Measurements from ENCODE around the gene RPSA.
A peak's percentile ranks its signal among the peaks of the same experiment; 100 is the strongest.
"Not testable (repeated sequence)": the region's sequence is repeated elsewhere in the genome, so short reads cannot be mapped to it uniquely, and the experiment has no call there.

Gene RPSA

DNA sequence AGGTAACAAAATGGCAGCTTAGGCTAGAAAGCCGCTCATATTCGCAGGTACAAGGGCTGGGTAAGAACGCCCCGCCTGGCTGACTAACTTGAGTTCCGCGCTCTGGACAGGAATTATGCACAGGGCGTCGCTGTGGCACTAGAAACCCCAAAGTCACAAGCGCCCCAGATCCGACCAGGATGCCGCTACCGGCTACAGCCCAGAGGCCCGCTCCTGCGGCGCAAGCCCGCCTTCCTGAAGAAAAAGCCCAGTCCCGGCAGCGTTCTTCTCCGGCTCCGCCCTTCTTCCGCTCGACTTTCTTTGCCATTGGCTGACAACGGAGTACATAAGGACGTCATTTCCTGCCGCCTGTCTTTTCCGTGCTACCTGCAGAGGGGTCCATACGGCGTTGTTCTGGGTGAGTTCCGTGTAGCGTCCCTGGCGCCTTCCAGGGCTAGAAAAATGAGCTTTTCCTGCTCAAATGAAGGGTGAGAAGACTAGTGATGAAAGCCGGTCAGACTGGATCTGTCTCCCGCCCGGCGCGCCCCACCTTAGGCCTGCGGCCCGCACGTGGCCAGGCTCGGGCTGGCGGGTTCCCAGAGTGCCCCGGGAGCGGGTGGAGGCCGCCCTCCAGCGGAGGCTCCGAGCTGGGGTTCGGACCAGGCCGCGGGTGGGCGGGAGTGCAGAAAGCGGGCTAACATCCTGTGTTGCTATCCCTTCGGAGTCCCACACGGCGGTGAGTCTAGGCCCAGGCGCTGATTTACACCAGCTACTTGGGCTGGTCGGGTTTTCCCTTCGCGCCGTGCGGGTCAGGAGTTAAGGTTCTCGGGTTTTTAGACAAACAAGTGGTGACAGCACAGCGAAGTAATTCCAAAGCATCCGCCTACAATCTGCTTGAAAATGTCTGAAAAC is at the start of gene RPSA:
Gene RPSA, plus strand, starts transcription at position 353 of the 891 bp plus-strand sequence. CDS start 934 bp downstream, outside the sequence.
- peak; percentile 42 for DNase-seq

GRCh38 chr3:39358333-39358732 is 48.2 kb upstream of the RPSA start:
- no peak for DNase-seq

- no peak for DNase-seq
Observed at GRCh38 chr3:39361252-39361927, 45.1 kb upstream of the RPSA start.

DNA sequence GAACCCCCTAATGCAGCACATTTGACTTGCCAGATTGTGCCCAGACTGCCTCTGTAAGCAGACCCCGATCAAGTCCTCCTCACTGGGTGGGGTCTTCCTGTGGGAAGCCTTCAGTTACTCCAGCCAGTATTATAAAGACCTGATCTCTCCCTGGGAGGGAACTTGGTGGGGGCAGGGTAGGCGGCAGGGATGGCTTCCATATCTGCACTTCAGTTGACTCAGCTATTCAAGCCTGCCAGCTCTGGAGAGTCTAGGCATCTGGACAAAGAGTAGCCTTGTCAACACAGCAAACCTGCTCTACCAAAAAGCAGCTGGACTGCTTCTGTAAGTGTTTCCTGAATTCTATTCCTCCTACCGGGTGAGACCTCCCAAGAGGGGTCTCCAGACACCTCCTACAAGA is 44.3 kb upstream of the RPSA start:
- no peak for DNase-seq

- DNase-seq = no peak
Observed at GRCh38 chr3:39362812-39363211, 43.7 kb upstream of the RPSA start.

DNA sequence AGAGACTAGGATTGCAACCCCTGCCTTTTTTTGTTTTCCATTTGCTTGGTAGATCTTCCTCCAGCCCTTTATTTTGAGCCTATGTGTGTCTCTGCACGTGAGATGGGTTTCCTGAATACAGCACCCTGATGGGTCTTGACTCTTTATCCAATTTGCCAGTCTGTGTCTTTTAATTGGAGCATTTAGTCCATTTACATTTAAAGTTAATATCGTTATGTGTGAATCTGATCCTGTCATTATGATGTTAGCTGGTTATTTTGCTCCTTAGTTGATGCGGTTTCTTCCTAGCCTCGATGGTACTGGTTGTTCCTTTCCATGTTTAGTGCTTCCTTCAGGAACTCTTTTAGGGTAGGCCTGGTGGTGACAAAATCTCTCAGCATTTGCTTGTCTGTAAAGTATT is 36.1 kb upstream of the RPSA start:
- not testable (repeated sequence) for DNase-seq

GRCh38 chr3:39372833-39373232 is 33.7 kb upstream of the RPSA start:
- DNase-seq = no peak

- no peak for DNase-seq
Observed at GRCh38 chr3:39376959-39377634, 29.4 kb upstream of the RPSA start.

DNA sequence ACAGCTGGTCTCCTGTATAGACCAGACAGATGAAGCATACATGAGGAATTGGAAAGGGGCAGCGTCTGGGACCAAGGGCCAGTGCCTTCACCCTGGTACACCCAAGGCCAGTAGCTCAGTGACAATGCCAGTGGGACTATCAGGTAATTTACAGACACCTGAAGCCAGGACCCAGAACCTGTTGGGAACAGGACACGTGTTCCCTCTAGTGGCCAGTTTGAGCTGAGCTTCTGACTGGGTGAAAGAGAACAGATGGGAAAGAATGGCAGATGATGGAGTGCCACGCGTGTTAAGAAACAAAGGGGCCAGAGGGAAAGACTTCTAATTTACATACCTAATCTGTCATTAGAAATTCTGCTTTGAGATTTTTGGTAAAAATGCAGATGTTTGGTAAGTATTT is 28.4 kb upstream of the RPSA start:
- DNase-seq = no peak

GRCh38 chr3:39378957-39379777 is 27.4 kb upstream of the RPSA start:
- DNase-seq = no peak

- no peak for DNase-seq
Observed at GRCh38 chr3:39379778-39380155, 26.8 kb upstream of the RPSA start.

GRCh38 chr3:39381432-39381831 is 25.1 kb upstream of the RPSA start:
- DNase-seq = no peak

DNA sequence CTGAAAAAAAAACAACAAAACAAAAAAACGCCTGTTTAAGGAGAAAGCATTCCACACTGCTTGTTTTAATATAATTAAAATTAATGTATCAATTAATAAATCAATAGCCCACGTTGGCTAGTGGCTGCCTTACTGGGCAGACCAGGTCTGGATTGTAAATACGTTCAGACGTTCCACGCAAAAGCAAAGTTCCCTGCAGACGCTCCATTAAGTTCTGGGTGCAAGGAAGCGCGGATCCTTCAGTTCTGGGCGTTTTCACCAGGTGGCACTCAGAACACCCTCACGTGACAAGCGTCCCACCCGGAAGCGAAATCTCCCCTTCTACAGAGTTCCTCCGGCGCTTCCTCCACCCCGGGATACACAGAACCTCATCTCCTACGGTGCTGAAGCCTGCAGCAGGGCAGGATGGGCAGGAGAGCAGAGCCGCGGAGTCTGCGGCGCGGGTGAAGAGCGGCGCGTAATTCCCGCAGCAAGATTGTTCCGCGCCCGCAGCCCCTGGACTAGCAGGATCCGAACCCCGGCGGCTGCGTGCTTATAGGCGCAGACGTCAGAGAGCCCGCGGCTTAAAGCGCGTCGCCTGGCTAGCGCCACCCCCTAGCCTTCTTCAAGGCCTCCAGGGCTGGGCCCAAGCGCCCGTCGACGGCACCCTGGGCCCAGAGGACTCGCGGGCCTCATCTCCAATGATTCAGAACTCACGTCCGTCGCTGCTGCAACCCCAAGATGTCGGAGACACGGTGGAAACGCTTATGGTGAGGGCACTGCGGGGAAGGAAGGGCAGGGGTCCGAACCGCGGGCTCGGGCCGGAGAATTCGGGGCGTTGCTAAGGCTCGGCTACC is 23.3 kb upstream of the RPSA start, which contains the start of gene SLC25A38:
Gene SLC25A38, plus strand, starts transcription at position 326 of the 836 bp plus-strand sequence. Its CDS starts 355 bp downstream, at position 681.
- no peak for DNase-seq

DNA sequence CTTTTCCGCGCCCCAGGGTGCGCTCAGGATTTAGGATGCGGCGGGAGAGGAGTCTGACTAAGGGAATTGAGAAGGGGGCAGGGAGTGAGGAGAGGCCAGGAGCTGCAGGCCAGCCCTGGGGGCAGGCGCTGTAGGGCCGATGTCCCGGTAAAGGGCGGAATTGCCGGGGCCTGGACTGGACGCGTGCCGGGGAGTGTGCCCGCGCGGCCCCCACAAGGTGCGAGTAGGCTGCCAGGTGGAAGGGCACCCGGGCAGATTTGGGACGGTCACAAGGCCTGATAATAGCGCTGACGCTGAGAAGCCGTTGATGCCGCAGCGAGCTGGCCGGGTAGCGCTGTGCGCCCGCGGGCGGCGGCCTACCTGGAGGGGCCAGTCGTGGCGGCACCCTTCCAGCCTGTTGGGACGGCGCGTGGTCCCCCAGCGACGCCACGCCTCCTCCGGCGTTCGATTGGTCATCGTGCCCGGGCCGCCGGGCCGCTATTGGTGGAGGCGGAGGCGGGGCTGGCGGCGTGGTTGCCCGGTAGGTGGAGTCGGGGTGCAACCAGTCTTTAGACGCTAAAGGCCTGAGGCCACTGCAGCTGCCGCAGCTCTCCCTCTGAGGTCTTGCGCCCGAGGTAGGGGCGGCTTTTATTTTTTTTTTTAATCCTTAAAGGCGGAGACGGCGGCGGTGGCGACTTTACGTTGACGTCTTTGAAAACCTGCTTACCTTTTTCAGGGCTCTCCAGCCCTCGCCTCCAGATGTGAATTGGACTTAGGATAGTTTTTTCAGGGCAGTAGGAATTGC is 22.4 kb upstream of the RPSA start:
- no peak for DNase-seq

GRCh38 chr3:39384665-39385000 is 21.9 kb upstream of the RPSA start:
- DNase-seq = no peak

DNA sequence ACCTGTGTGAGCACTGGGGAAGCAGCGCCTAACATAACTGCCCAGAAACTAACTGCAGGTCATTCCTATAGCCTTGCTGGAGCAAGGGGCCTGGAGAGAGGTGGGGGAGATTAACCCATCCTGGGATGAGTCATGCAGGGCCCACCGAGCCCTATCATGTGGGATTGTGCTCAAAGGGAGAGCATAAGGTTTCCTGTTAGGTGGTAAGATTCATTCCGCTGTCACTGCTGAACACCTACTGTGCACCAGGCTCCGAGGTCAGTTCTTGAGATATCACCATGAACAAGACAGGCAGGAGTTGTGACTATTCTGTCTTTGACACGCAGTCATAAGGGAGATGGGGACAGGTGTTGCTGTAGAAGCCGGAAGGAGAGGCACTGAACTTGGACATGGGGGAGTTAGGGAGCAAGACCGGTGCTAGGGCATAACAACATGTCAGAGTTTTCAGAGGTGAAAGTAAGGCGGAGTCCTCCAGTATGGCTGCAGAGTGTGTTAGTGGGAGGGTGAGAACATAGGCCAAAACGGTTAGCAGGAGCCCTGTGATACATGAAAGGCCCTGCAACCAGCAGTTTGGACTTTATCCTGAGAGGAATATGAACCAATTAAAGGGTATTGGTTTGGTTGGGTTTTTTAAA is 20.9 kb upstream of the RPSA start:
- DNase-seq = no peak

DNA sequence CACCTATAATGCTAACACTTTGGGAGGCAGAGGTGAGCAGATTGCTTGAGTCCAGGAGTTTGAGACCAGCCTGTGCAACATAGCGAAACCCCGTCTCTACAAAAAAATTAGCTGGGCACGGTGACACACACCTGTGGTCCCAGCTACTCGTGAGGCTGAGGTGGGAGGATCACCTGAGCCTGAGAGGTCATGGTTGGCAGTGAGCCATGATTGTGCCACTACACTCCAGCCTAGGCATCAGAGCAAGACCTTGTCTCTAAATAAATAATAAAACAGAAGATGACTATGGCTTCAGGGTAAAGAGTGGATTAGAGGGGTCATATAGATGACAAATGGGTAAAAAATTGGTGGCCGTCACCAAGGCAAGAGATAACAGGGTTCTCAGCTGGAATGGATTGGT is 20.2 kb upstream of the RPSA start:
- no peak for DNase-seq

DNA sequence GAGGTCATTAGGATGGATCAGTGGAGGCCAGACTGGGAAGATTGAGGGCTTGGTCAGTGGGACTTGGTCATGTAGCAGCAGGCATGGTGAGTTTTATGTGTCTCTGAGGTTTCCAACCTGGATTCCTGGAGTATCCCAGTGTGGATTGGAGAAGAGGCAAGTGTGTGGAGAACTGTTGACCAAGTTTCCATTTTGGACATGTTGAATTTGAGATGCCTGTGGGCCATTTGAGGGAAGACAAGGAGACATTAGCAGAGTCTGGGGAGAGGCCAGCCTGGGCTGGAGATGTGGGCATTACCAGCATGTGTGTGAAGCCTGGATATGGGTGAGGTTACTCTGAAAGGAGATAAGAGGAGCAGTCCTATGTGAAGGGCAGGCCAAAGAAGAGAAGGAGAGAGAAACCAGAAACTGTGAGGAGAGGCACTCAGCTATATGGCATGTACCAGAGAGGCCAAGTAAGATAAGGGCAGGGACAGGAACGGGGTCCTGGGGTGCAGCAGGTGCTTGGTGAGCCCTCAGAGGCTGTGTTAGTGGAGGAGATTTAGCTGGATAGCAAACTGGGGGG is 19.0 kb upstream of the RPSA start:
- no peak for DNase-seq

DNA sequence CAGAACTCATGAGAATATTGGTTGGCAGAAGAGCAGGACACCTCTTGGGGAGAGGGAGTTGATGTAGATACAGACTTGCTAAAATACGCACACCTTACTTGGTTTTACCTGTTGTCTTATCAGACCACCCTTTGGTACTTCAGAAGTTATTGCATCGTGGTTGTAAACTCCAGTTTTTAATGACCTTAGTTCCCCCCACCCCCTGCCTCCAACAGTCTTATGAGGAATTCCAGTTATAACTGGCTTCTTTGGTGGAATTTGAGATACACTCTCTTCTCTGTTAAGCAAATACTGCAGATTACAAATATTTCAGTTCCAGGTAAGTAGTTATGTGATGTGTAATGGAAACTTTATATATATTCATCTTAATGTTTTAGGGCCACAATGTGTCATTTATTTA is 18.4 kb upstream of the RPSA start:
- DNase-seq = no peak

- DNase-seq = no peak
Observed at GRCh38 chr3:39388741-39389248, 17.7 kb upstream of the RPSA start.

Data from NCI-H1436 treated with DMSO at 0.1 percent for 48 hours (cell line).